WTC11 (cell line): ENCODE data around the gene SCD5. TPM values are rescaled to one million over a fixed set of nuclear protein-coding genes. Genes with fewer than 3 reads are reported as not detected.

Experiments
- ATAC-seq: fragments of 200-7000 bp; cut with Tn5 transposase; 2 replicates; pipeline ENCODE4 v1.10.0; 2021; ENCODE audit warnings: mild to moderate bottlenecking, moderate library complexity
- CTCF ChIA-PET: fragments of 300-600 bp; sonication (Branson Sonifier 250); formaldehyde crosslinking; loops from one replicate; lab custom pipeline; 2021; ENCODE audit warnings: antibody characterized with exemption; lab: Charles Lee
- POLR2A ChIA-PET: fragments of 350-600 bp; sonication (Branson Sonifier 250); formaldehyde crosslinking; loops from one replicate; lab custom pipeline; 2021; ENCODE audit warnings: antibody characterized with exemption; lab: Charles Lee
- DNase-seq: peaks from one replicate; pipeline ENCODE4 v3.0.0; 2021; ENCODE audit warnings: low spot score
- H3K27ac Mint-ChIP-seq: 2 replicates; pipeline ENCODE4 v1.8.0; 2021; ENCODE audit warnings: mixed read lengths
- H3K27me3 Mint-ChIP-seq: 2 replicates; pipeline ENCODE4 v1.8.0; 2021; ENCODE audit warnings: low read depth, mild to moderate bottlenecking, moderate library complexity, mixed read lengths
- H3K36me3 Mint-ChIP-seq: 2 replicates; pipeline ENCODE4 v1.8.0; 2021; ENCODE audit warnings: mixed read lengths
- H3K4me1 Mint-ChIP-seq: 2 replicates; pipeline ENCODE4 v1.8.0; 2022; ENCODE audit warnings: mixed read lengths
- H3K4me3 Mint-ChIP-seq: 2 replicates; pipeline ENCODE4 v1.8.0; 2021; ENCODE audit warnings: mild to moderate bottlenecking, moderate library complexity, mixed read lengths
- H3K9me3 Mint-ChIP-seq: 2 replicates; pipeline ENCODE4 v1.8.0; 2021; ENCODE audit warnings: mixed read lengths
- CDX4 ChIP-seq: fragments of 250-450 bp; sonication (Bioruptor Pico); IDR thresholded peaks from 2 replicates; pipeline ENCODE4 v1.9.0; 2021; ENCODE audit warnings: moderate library complexity, mild to moderate bottlenecking, inconsistent platforms, borderline replicate concordance
- CREM ChIP-seq: sonication (generic); formaldehyde crosslinking; IDR thresholded peaks from 2 replicates; pipeline ENCODE4 v1.8.1; 2022; ENCODE audit warnings: mild to moderate bottlenecking, missing genetic modification reagents, moderate library complexity
- ELF4 ChIP-seq: sonication (generic); formaldehyde crosslinking; IDR thresholded peaks from 2 replicates; pipeline ENCODE4 v1.8.1; 2022; ENCODE audit warnings: low read depth, mild to moderate bottlenecking, moderate library complexity, missing genetic modification reagents
- ESRRA ChIP-seq: sonication (generic); formaldehyde crosslinking; IDR thresholded peaks from 2 replicates; pipeline ENCODE4 v1.8.1; 2022; ENCODE audit warnings: mild to moderate bottlenecking, missing genetic modification reagents, borderline replicate concordance
- ETV6 ChIP-seq: sonication (generic); formaldehyde crosslinking; IDR thresholded peaks from 2 replicates; pipeline ENCODE4 v1.8.1; 2022; ENCODE audit warnings: mild to moderate bottlenecking, missing genetic modification reagents
- FOXJ3 ChIP-seq: sonication (generic); formaldehyde crosslinking; IDR thresholded peaks from 2 replicates; pipeline ENCODE4 v1.9.0; 2021; ENCODE audit warnings: missing genetic modification reagents, mild to moderate bottlenecking, borderline replicate concordance
- FOXP1 ChIP-seq: sonication (generic); formaldehyde crosslinking; IDR thresholded peaks from 2 replicates; pipeline ENCODE4 v1.8.0; 2022; ENCODE audit warnings: missing genetic modification reagents, mild to moderate bottlenecking, moderate library complexity, borderline replicate concordance
- JUN ChIP-seq: sonication (generic); formaldehyde crosslinking; IDR thresholded peaks from 2 replicates; pipeline ENCODE4 v1.8.0; 2023; ENCODE audit warnings: mild to moderate bottlenecking, missing genetic modification reagents
- MXD4 ChIP-seq: fragments of 250-450 bp; sonication (Bioruptor Pico); IDR thresholded peaks from 2 replicates; pipeline ENCODE4 v1.8.0; 2021; ENCODE audit warnings: mild to moderate bottlenecking, moderate library complexity, borderline replicate concordance
- NFATC4 ChIP-seq: fragments of 250-450 bp; sonication (Bioruptor Pico); IDR thresholded peaks from 2 replicates; pipeline ENCODE4 v1.9.0; 2021; ENCODE audit warnings: mild to moderate bottlenecking
- NFE2L1 ChIP-seq: sonication (generic); formaldehyde crosslinking; IDR thresholded peaks from 2 replicates; pipeline ENCODE4 v1.8.1; 2023; ENCODE audit warnings: missing genetic modification reagents
- OVOL2 ChIP-seq: fragments of 250-450 bp; sonication (Bioruptor Pico); IDR thresholded peaks from 2 replicates; pipeline ENCODE4 v1.9.0; 2021; ENCODE audit warnings: mild to moderate bottlenecking, borderline replicate concordance
- PREB ChIP-seq: sonication (generic); formaldehyde crosslinking; IDR thresholded peaks from 2 replicates; pipeline ENCODE4 v1.8.1; 2022; ENCODE audit warnings: mild to moderate bottlenecking, missing genetic modification reagents, moderate library complexity, borderline replicate concordance
- RORB ChIP-seq: fragments of 250-450 bp; sonication (Bioruptor Pico); IDR thresholded peaks from 2 replicates; pipeline ENCODE4 v1.9.0; 2021; ENCODE audit warnings: mild to moderate bottlenecking
- SMAD4 ChIP-seq: sonication (generic); formaldehyde crosslinking; IDR thresholded peaks from 2 replicates; pipeline ENCODE4 v1.8.0; 2022; ENCODE audit warnings: mild to moderate bottlenecking, missing genetic modification reagents
- TEAD1 ChIP-seq: sonication (generic); formaldehyde crosslinking; IDR thresholded peaks from 2 replicates; pipeline ENCODE4 v1.8.0; 2022; ENCODE audit warnings: mild to moderate bottlenecking, missing genetic modification reagents
- TEAD4 ChIP-seq: sonication (generic); formaldehyde crosslinking; IDR thresholded peaks from 2 replicates; pipeline ENCODE4 v1.8.0; 2022; ENCODE audit warnings: mild to moderate bottlenecking, missing genetic modification reagents
- TP53 ChIP-seq: sonication (generic); formaldehyde crosslinking; IDR thresholded peaks from 2 replicates; pipeline ENCODE4 v1.8.1; 2023; ENCODE audit warnings: mild to moderate bottlenecking, missing genetic modification reagents
- ZBTB43 ChIP-seq: sonication (generic); formaldehyde crosslinking; IDR thresholded peaks from 2 replicates; pipeline ENCODE4 v1.8.1; 2023; ENCODE audit warnings: mild to moderate bottlenecking, missing genetic modification reagents
- ZNF138 ChIP-seq: sonication (generic); formaldehyde crosslinking; conservative IDR thresholded peaks from 2 replicates; pipeline ENCODE4 v1.8.1; 2022; ENCODE audit warnings: mild to moderate bottlenecking, moderate library complexity, missing genetic modification reagents
- ZNF263 ChIP-seq: sonication (generic); formaldehyde crosslinking; IDR thresholded peaks from 2 replicates; pipeline ENCODE4 v1.8.1; 2022; ENCODE audit warnings: low read depth, mild to moderate bottlenecking, moderate library complexity, missing genetic modification reagents
- ZNF396 ChIP-seq: fragments of 250-450 bp; sonication (Bioruptor Pico); IDR thresholded peaks from 2 replicates; pipeline ENCODE4 v1.8.0; 2021; ENCODE audit warnings: mild to moderate bottlenecking, moderate library complexity, borderline replicate concordance
- total RNA-seq: library from RNA; stranded (reverse); gene quantifications from 3 replicates; pipeline ENCODE4 v1.2.3, GENCODE V29; 2021
- TF ChIP-seq, protein P1 (sequence below): sonication (generic); formaldehyde crosslinking; IDR thresholded peaks from 2 replicates; pipeline ENCODE4 v1.8.0; 2022; ENCODE audit warnings: mild to moderate bottlenecking, missing genetic modification reagents
- TF ChIP-seq, protein P2 (sequence below): sonication (generic); formaldehyde crosslinking; IDR thresholded peaks from 2 replicates; pipeline ENCODE4 v1.8.1; 2023; ENCODE audit warnings: mild to moderate bottlenecking, missing genetic modification reagents, moderate library complexity
- TF ChIP-seq, protein P3 (sequence below): sonication (generic); formaldehyde crosslinking; IDR thresholded peaks from 2 replicates; pipeline ENCODE4 v1.8.1; 2023; ENCODE audit warnings: mild to moderate bottlenecking, missing genetic modification reagents, moderate library complexity
- TF ChIP-seq, protein P4 (sequence below): sonication (generic); formaldehyde crosslinking; IDR thresholded peaks from 2 replicates; pipeline ENCODE4 v1.8.1; 2022; ENCODE audit warnings: low read depth, mild to moderate bottlenecking, moderate library complexity, missing genetic modification reagents, borderline replicate concordance

SCD5 gene
- total RNA-seq, 1 experiment from 2014 or later, result 6.3 TPM

DNA sequence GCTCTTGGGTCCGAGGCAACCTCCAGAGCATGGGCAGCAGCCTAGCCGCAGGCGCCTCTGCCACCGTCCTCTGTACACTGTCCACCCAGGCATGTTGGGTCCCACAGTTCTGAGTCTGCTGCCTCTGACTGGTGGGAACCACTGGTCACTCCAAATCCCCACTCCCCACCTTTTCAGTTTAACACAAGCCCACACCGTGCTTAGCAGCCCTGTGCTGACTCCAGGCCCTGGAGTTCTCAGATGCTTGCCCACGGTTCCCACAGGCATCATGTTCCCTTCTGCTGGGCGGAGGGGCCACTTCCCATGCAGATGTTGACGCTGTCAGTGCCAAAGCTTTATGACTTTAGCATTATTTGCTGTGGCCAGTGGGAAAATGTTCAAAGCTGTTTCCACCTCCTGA lies 104.5 kb downstream of the SCD5 start:
- ATAC-seq, result no peak
- Mint-ChIP-seq H3K36me3 (no peaks in the 10 kb centered on the region), H3K9me3 (no peaks in the 10 kb centered on the region), H3K4me3 (no peak overlapping the region), H3K27ac (no peak overlapping the region), H3K4me1 (peaks cover 28% of the 10 kb centered on the region), H3K27me3 (no peaks in the 10 kb centered on the region)
- DNase-seq, result no peak
- TF ChIP-seq CDX4 (CRISPR knock-in tag) (no peak), ZBTB43 (CRISPR knock-in tag) (no peak), RORB (CRISPR knock-in tag) (no peak), ZNF396 (no peak), ESRRA (CRISPR knock-in tag) (no peak), ETV6 (no peak), ELF4 (CRISPR knock-in tag) (no peak), ZNF138 (no peak), FOXJ3 (CRISPR knock-in tag) (no peak), NFATC4 (CRISPR knock-in tag) (no peak)
- TF ChIP-seq, protein P1, sequence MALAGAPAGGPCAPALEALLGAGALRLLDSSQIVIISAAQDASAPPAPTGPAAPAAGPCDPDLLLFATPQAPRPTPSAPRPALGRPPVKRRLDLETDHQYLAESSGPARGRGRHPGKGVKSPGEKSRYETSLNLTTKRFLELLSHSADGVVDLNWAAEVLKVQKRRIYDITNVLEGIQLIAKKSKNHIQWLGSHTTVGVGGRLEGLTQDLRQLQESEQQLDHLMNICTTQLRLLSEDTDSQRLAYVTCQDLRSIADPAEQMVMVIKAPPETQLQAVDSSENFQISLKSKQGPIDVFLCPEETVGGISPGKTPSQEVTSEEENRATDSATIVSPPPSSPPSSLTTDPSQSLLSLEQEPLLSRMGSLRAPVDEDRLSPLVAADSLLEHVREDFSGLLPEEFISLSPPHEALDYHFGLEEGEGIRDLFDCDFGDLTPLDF, result no peak
- TF ChIP-seq, protein P2, sequence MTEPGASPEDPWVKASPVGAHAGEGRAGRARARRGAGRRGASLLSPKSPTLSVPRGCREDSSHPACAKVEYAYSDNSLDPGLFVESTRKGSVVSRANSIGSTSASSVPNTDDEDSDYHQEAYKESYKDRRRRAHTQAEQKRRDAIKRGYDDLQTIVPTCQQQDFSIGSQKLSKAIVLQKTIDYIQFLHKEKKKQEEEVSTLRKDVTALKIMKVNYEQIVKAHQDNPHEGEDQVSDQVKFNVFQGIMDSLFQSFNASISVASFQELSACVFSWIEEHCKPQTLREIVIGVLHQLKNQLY (CRISPR knock-in tag), result no peak
- ChIA-PET POLR2A (no interaction called here), CTCF (no interaction called here)

DNA sequence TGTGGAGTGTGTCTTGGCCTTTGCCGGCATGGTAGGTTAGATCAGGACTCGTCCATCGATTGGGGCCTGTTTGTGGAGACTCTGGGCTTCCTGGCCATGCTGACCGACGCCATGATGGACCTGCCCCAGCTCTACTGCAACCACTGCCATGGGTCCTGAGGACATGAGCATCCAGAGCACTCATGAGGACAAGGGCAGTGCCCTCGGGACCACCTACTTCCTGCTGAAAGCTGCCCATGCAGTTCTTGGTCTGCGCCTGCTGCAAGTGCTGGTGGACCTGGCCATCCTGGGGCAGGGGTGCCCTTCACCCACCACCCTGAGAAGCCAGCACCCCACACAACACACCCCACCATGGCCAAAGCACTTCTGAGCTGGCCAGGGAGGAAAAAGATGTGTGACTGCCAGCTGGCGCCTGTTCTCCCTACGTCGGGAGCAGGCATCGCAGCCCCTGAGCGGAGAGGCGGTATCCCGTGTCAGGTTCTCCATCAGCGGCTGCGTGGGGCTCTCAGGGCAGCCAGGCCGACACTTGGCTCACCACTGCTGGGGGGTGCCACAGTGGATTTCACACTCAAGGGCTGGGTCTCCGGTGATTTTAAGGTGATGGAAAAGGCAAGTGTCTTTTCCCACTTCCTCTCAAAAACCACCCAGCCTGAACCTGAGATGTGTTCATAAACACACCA lies 106.4 kb downstream of the SCD5 start:
- no peak for ATAC-seq
- Mint-ChIP-seq H3K36me3 (no peaks in the 10 kb centered on the region), H3K4me1 (peaks cover 12% of the 10 kb centered on the region), H3K27ac (no peak overlapping the region), H3K4me3 (no peak overlapping the region), H3K27me3 (no peaks in the 10 kb centered on the region), H3K9me3 (no peaks in the 10 kb centered on the region)
- no peak for DNase-seq
- ChIA-PET POLR2A (no interaction called here), CTCF (interaction anchor here (0.5 kb wide), 1 partner anchor 742 kb away, joined by 4 read pairs; no protein-coding TSS in a partner anchor)
- TF ChIP-seq OVOL2 (no peak), SMAD4 (CRISPR knock-in tag) (no peak), TEAD4 (CRISPR knock-in tag) (no peak), CDX4 (CRISPR knock-in tag) (no peak), ESRRA (CRISPR knock-in tag) (no peak), ZNF263 (CRISPR knock-in tag) (no peak), FOXP1 (CRISPR knock-in tag) (no peak), TP53 (CRISPR knock-in tag) (no peak), TEAD1 (CRISPR knock-in tag) (no peak), MXD4 (CRISPR knock-in tag) (no peak), CREM (CRISPR knock-in tag) (no peak), PREB (no peak), ELF4 (CRISPR knock-in tag) (no peak), NFE2L1 (CRISPR knock-in tag) (no peak), JUN (no peak)
- TF ChIP-seq, protein P3, sequence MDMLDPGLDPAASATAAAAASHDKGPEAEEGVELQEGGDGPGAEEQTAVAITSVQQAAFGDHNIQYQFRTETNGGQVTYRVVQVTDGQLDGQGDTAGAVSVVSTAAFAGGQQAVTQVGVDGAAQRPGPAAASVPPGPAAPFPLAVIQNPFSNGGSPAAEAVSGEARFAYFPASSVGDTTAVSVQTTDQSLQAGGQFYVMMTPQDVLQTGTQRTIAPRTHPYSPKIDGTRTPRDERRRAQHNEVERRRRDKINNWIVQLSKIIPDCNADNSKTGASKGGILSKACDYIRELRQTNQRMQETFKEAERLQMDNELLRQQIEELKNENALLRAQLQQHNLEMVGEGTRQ (CRISPR knock-in tag), result no peak
- TF ChIP-seq, protein P4, sequence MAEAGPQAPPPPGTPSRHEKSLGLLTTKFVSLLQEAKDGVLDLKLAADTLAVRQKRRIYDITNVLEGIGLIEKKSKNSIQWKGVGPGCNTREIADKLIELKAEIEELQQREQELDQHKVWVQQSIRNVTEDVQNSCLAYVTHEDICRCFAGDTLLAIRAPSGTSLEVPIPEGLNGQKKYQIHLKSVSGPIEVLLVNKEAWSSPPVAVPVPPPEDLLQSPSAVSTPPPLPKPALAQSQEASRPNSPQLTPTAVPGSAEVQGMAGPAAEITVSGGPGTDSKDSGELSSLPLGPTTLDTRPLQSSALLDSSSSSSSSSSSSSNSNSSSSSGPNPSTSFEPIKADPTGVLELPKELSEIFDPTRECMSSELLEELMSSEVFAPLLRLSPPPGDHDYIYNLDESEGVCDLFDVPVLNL (CRISPR knock-in tag), result no peak
